Stimulated activated CD8-positive, alpha-beta memory T cell treated with anti-CD3 and anti-CD28 coated beads, Interleukin-12 subunit alpha, Interleukin-12 subunit beta, amount 100 ng/mL, for 1 hour (primary cell): ENCODE results near the gene PIGS.
"Not testable (repeated sequence)": the region's sequence is repeated elsewhere in the genome, so short reads cannot be mapped to it uniquely, and the experiment has no call there.

ENCODE experiments used
- DNase-seq: peaks from one replicate; pipeline ENCODE4 v3.0.0-alpha.2; 2020; ENCODE audit warnings: low read depth

PIGS gene

DNA sequence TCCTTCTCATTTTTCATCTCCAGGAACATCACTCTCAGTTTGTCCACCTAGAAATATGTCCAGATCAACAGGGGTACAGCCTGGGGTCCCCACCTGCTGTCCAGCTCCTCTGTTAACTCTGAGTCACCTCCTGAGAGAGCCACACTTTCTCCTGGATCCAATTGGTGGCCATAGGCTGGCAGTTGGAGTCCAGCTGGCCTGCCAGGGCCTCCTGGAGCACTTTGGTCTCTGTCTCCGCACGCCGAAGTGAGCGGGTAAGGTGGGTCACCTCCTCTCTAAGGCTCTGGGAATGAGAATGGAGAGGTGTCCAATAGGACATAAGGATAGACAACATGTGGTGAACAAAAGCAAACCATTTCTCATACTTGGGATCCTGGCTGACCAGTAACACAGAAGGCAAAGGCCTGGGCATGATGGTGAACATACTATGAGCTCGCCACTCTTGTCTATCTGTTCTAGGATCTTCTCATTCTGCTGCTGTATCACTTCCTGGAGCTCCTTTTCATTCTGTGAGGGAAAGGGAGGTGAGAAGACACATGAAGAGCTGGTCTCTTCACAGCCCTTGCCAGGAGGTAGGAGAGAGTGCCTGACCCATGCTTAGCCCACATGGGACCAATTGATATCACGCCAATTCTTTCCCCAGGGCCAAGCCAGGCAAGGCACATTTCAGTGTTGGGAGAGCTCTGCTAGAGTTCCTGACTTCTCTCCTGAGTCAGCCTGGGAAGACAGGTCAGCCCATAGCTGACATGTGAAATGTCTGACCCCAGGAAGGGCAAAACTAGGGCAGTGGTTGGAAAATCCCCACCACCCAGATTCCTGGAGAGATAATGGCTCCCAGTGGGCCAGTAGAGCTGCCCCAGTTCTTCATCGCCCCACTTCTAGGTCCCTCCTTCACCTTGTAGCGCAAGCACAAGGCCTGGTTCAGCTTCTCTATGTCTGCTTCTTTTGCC lies 7.2 kb upstream of the PIGS start:
- DNase-seq: no peak

DNA sequence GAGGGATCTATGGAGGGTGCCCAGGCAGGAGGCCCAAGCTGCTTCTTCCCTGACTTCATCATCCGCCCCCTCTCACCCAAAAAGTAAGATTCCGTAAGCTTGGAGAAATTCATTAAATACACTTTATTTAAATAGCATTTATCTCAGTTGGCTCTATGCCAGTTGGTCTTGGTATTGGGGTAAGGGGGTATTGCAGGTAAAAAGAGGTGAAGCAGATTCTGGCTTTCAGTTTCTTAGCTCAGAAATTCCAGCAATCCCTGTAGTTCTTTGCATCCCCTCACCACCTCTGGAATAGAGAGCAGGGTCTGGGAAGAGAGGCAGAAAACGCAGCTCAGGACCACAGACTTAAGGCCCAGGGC lies 6.1 kb upstream of the PIGS start:
- no peak for DNase-seq

DNA sequence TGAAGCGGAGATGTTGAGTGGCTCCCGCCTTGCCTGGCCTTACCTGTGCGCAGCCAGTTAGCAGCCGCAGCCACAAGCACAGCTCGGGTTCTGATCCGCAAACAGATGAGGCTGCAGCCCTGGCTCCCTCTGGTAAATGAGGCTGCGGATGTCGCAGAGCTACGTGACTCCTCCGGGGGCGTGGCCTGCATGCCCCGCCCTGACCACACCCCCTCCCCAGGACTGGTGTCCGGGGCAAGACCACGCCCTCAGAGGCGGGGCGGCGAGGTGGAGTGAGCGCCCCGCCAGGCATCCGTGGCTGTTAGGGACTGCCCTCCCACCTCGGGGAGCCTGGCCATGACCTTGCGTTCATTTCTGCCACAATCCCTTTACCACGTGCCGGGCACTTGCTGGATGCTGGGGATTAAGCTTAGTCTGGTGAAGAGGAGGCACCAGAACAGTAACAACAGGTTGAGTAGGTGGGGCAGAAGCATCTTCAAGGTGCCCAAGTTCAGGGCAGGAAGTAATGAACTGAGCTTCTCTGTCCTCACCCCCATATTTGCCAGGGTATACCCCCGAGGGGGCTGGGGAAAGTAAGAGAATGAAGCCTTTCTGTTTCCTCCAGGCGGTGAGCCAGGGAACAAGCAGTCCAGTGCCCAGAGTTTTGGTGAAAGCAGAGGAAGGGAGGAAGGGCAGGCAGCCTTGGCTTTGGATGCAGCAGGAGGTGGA lies 5.6 kb upstream of the PIGS start, which contains the start of gene ALDOC:
ALDOC (minus strand) TSS at position 138 of the 708 bp plus-strand sequence. CDS start 1,363 bp downstream, outside the sequence.
- DNase-seq: peak; percentile 93

DNA sequence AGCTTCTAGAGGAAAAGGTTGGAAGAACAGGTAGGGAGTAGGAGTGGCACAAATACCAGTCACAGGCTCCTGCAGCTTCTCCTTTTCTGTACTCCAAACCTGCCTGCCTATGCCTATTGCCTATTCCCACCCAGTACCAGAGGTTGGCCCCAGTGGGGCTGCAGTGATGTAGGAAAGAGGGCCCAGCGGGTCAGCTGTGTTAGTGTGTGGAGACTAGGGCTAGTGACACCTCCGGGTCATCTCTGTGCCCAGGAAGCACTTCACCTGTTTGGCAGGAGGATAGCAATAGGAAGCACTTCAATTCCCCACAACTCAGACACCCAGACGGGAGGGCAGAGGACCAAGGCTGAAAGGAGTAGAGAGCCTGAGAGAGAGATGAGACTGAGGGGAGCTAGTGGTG lies 4.7 kb upstream of the PIGS start:
- not testable (repeated sequence) for DNase-seq

DNA sequence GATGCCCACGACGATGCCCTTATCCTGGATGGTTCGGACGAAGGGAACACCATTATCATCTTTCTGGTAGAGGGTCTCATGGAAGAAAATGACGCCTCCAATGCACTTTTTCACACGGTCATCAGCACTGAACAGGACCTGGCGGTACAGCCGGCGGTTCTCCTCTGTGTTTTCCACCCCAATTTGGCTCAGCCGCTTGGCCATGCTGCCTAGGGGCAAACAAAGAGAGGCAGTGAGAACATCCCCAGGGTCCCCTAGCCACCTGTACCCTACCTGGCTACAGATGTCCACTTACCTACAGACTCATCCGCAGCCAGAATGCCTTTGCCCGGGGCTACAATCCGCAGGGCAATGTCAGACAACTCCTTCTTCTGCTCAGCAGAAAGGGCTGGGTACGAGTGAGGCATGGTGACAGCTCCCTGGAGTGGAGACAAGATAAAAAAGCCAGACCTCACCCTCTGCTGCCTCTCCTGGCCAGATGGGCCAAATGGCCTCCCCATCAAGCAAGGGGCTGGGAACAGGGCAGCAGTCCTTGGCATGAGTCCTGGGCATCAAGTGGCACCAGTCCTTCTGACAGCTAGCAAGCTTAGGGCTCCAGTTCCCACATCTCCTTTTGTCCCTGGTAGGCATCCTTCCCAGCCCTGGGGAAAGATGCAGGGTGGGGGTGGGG lies 3.9 kb upstream of the PIGS start:
- no peak for DNase-seq

DNA sequence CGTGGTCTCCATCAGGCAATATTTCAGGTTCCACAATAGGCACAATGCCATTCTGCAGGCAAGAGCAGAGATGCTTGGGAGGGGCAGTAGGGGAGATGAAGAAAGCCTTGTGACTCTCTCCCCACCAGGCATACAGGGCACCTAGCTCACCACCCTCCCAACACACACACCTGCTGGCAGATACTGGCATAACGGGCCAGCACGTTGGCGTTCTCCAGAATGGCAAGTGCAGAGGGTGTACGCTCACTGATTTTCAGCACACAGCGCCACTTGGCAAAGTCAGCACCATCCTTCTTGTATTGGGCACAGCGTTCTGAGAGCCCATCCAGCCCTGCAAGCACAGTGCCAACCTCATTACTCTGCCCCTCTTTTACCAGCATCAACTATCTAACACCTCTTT lies 3.2 kb upstream of the PIGS start:
- no peak for DNase-seq

DNA sequence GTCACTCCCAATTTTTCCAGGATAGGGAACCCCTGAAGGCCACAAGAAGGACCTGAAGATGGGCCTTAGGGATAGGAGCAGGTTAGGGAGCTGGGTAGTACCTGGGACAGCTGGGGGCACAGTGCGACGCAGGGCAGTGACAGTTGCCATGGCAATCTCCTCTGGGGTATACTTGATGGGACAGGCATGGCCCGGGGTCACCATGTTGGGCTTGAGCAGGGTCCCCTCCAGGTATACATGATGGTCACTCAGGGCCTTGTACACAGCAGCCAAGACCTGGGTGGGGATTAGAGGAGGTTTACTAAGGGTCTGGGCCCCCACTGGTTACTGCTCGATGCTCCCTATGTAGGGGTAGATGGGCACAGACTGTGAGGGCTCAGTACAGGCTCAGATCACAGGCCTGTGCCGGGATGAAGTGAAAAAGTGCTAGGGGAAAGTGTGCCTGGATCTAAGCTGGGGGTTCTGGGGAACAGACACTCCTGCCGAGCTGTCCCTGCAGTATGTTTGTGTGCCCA lies 2.7 kb upstream of the PIGS start:
- no peak for DNase-seq

DNA sequence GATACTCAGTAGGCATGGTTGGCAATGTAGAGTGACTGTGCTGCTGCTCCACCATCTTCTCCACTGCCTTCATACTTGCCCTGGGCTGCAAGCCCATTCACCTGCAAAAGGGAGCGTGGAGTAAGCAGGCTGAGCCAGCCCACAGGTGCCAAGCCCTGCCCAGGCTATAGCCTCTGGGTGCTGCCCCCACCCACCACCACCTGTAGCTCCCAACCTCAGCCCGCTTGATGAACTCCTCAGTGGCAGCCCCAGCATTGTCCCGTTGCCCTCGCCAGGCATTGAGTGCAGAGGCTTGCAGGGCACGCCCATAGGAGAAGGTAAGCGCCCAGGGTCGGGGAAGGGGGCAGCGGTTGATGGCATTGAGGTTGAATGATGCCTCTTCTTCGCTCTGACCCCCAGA lies 2.2 kb upstream of the PIGS start:
- DNase-seq: no peak

DNA sequence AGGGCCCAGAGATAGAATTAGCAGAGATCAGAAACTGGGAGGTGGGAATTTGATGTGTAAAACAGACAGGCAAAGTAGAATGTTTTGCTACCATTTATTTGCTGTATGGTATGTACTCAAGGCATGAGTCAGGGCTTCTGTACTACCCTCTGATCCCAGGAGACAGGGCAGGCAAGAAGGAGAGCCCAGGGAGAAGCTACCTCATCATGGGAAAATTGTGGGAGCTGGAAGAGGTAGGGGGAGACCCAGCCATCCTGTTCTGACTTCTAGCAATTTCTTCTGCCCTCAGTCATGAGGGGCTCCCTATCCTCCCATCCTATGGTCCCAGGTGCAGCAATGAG lies 1.7 kb upstream of the PIGS start:
- no peak for DNase-seq

DNA sequence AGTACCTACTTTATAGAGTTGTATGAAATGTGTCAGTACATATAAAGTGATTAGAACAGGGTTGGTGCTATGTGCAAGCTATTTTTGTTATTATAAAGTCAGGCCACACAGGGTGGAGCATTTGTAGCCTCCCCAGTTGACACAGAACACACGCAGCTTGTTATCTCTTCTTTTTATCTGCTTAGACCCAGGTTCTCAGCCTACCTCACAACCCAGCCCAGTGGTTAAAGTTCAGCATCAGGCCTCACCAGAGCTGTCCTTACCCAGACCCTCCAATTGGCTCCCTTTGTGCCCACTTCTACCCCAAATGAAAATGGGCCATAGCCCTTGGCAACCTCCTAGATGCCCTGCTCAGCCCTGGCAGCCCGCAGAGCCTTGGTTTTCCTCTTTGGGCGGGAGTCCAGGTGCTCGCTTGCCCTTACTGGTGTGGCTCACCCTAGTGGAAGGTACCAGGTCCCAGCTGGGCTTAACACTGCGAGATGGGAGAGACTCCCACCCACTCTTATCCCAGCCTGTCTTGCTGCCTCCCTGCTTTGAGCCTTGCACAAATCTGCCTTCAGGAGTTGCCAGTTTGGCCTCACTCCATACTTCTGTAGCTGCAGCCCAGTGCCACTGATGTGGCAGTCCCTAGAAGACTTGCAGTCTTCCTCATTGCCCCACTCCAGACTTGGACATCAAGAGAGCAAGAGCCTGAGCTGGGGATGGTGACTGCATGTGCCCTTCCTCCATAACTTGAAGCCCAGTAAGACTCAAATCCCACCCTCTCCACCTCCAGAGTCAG lies 1.1 kb upstream of the PIGS start:
- DNase-seq: no peak

DNA sequence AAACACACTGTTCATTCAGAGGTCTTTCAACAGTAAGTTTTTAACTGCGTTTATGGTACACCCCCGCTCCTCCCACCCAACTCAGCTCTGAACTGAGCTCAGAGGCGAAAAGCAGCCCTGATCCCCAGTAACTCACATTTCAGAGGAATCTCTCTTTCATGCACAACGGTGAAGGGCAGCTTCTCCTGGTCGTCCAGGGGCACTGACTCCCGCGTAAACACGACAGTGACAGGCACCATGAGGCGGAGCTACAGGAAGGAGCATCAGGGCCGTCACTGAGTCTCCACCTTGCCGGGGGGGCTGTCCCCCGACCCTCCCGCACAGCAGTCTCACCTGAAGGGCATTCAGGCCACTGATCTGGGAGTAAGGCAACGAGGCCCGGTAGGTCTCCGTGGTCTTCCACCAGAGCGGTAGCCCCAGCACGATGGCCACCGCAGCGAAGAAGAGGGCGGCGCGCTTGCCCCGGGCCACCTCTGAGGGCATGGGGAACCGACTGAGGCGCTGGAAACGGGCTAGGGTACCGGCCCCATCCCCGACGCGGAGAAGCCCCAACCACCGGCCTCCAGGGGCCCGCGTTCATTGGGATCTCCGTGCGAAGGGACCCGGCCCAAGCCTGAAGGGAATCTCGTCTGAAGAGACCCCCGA lies 486 bp downstream of the PIGS start:
- peak; percentile 15 for DNase-seq

DNA sequence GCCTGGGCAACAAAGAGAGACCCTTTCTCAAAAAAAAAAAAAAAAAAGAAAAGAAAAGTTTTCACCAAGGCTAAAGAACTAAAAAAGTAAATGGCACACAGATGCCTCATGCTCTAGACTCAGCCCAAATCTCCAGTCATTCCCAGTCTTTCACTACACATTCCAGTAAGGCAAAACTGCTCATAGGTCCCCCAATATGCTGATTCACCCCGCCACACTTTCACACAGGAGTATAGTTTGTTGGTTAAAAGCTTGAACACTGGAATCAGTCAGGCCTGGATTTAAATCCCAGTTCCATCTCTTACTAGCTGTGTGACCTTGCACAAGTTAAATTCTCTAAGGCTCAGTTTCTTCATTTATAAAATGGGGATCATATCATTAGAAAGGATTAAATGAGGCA lies 1.9 kb downstream of the PIGS start:
- DNase-seq: no peak

DNA sequence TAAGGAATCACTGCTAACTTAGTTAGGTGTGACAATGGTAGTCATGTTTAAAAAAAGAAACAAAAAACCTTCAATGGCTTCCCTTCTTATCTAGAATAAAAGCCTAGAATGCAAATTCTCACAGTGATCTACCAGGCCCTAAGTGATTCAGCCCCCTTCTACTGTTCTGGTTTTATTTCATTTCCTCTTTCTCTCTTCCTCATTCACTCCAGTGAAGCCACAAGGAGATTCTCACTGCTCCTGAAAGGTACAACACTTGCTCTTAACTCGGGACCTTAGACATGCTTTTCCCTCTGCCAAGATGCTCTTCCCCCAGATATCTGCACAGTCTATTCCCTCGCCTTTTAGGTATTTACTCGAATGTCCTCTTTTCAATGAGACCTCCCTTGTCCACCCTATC lies 3.7 kb downstream of the PIGS start:
- DNase-seq: no peak

DNA sequence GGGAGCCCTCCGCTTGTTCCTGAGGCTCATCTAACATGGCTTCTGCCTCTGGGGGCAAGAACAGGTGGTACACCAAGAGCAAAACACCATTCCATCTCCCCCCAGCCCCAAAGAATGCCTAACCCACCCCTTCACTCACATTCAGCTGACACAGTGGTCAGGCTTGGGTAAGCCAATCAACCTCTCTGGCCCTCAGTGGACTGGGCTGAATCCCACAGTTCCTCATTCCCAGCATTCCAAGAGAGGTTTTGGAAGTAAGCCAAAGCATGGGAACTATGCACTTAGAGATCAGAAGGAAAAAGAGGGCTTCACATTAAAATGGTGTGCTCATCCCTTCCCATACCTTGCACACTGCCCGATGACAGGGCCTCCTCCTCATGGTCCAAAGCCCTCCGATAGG lies 7.8 kb downstream of the PIGS start:
- DNase-seq: no peak

DNA sequence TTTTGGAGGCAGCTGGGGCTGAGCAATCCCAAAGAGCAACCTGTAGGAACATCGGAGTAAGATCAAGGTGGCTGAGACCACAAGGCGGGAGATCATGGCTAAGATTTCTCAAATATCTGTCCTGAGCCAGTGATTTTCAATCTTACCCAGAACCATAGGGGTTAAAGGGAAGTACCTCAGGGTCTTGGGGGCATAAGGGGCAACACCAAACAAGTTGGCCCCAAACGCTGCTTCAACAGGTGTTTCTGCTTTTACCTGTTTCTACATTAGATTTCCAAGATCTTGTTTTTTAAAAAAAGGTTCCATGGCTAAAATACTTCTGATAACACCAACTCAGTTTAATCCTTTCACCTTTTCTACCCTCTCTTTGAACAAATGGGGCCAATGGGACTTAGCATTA lies 16.3 kb downstream of the PIGS start:
- DNase-seq: no peak

DNA sequence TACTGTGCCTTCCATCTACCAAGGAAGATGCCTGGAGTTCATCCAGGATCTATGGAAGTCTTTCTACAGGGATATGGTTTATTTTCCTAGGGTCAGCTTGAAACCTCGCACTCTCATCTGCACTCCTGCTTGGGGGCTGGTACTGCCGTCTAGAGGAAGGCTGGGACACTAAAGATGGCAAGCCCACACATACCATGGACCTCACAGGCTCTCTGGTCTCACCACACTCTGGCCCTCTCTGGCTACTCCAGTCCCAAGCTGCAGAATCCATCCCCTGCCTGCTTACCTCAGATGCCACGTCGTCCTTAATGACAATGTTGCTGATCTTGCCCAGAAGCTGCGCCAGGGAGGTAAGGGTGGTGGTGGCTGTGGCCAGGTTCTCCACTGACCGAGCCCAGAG lies 16.8 kb downstream of the PIGS start:
- no peak for DNase-seq

DNA sequence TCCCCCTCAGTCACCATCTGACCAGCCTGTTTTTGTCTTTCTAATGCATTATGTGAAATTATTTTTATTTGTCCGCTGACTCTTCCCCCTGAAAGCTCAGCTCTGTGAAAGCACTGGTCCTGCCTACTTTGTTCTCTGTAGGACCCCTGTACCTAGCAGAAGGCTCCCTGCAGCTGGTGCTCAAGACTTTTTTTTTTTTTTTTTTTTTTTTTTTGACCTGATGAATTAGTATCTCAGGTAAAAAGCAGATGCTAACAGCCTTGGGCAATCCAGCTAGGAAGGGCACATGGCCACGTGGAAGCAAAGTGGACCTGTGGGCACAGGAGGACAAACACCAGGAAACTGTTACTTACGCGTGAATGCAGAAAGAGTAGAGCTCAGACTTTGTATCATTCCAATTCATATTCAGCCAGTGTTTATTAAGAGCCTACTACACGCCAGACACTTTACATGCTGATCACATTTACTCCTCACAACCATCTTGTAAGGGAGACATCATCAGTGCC lies 18.3 kb downstream of the PIGS start:
- DNase-seq: no peak

DNA sequence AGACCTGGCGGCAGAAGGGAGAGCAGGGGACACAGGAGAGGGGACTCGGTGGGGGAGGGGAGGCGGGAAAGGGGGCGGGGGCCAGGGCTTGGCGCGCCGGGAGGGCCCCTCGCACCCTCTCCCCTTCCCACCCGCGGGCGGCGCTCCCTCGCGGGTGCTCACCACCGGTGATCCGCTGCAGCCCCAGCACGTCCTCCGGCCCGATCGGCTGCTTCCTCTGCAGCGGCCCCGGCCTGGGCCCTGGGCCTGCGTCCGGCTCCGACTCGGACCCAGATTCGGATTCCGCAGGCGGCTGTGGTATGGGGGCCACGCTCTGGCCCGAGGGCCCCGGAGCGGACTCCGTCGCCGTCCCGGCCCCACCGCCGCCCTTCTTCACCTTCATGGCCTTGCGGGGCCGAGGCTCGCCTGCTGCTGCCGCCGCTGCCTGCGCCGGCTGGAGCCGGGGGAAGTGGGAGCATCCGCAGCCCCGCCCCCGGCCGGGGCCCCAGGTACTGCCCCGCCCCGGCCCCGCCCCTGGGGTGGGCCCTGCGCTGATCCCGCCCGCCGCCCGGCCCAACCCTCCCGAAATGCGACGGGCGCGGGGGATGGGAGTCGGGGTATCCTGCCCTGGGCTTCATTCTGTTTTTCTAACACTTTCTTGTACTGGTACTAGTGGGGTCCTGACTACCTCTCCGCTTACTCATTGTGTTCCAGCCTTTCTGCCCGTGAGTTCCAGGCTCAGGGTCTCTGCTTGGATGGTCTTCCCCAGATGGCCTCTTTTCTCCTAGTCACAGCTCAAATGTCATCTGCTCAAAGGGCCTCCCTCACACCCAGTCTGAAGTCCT lies 18.9 kb downstream of the PIGS start, which contains the start of gene UNC119:
UNC119 (minus strand) TSS at position 449 of the 824 bp plus-strand sequence; CDS start at position 382, 67 bp downstream.
- DNase-seq: peak; percentile 61

DNA sequence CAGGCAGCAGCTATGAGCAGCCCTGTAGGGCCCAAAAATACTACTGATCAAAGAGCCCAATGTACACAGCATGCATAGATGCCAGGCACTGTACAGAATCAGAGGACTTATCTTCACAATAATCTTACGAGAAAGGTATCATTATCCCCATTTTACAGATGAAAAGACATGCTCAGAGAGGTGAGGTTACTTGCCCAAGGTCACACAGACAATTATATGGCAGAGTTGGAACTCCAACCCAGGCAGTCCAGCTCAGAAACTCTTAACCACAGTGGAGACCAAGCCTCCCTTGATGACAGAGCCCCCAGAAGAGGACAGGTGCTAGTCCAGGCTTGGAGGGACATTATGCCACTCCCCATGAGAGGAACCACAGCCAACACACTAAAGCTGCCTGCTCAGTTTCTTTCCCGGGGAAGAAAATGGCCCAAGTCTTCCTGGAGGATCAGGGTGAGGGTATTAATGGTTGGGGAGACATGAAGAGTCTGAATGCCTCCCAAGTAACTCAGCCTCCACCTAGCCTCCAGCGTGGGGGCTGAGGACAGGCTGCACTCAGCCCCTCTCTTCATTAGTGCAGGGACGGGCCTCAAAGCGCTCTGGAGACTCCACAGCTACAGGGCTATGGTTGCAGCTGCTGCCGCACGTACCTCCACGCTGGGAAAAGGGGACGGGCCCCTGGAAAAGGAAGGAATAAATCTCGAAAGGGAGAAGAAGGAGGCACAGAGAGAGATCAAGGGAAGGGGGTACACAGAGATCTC lies 19.7 kb downstream of the PIGS start:
- DNase-seq: no peak
